Myocyte (in vitro differentiated cells): ENCODE measurements around the gene ITPKC. TPM values are rescaled to one million over a fixed set of nuclear protein-coding genes. Genes with fewer than 3 reads are reported as not detected.
"Not testable (repeated sequence)": the region's sequence is repeated elsewhere in the genome, so short reads cannot be mapped to it uniquely, and the experiment has no call there.

Source experiments
- DNase-seq: peaks from one replicate; pipeline ENCODE4 v3.0.0-alpha.2; 2012; ENCODE audit warnings: low read depth
- total RNA-seq: library from RNA; depleted of rRNA; stranded (reverse); fragments of >200 nt; gene quantifications from 2 replicates; pipeline ENCODE4 v1.2.3, GENCODE V29; 2014

The ITPKC gene
- total RNA-seq, 1 donor from 2014 or later, result 15.6 TPM

- peak; percentile 96 for DNase-seq
Observed at GRCh38 chr19:40714441-40715299, 2.2 kb upstream of the ITPKC start.

- no peak for DNase-seq
Observed at GRCh38 chr19:40716031-40716481, 856 bp upstream of the ITPKC start.

- DNase-seq, result peak; percentile 26
Observed at GRCh38 chr19:40717325-40717879, 490 bp downstream of the ITPKC start.

GRCh38 chr19:40717880-40718773 is 1.2 kb downstream of the ITPKC start:
- DNase-seq, result no peak

GRCh38 chr19:40718774-40719391 is 2.0 kb downstream of the ITPKC start:
- DNase-seq, result peak; percentile 43

- DNase-seq, result peak; percentile 32
Observed at GRCh38 chr19:40719414-40719894, 2.5 kb downstream of the ITPKC start.

- no peak for DNase-seq
Observed at GRCh38 chr19:40721140-40721486, 4.2 kb downstream of the ITPKC start.

GRCh38 chr19:40721936-40722661 is 5.2 kb downstream of the ITPKC start:
- DNase-seq, result no peak

- DNase-seq, result no peak
Observed at GRCh38 chr19:40723661-40724254, 6.8 kb downstream of the ITPKC start.

- no peak for DNase-seq
Observed at GRCh38 chr19:40724315-40724714, 7.4 kb downstream of the ITPKC start.

GRCh38 chr19:40724855-40725254 is 7.9 kb downstream of the ITPKC start:
- no peak for DNase-seq

GRCh38 chr19:40726279-40726678 is 9.4 kb downstream of the ITPKC start:
- DNase-seq, result no peak

- DNase-seq, result not testable (repeated sequence)
Observed at GRCh38 chr19:40730065-40730464, 13.2 kb downstream of the ITPKC start.

- DNase-seq, result not testable (repeated sequence)
Observed at GRCh38 chr19:40732304-40732703, 15.4 kb downstream of the ITPKC start.

- DNase-seq, result no peak
Observed at GRCh38 chr19:40733149-40733548, 16.2 kb downstream of the ITPKC start.

GRCh38 chr19:40735013-40735771 is 18.3 kb downstream of the ITPKC start:
- DNase-seq, result no peak

- no peak for DNase-seq
Observed at GRCh38 chr19:40736661-40737060, 19.7 kb downstream of the ITPKC start.

GRCh38 chr19:40737102-40737644 is 20.3 kb downstream of the ITPKC start:
- no peak for DNase-seq
